ENCODE measurements around the gene WNT6. TPM values are rescaled to one million over a fixed set of nuclear protein-coding genes. Genes with fewer than 3 reads are reported as not detected.
A peak's percentile ranks its signal among the peaks of the same experiment; 100 is the strongest.

Gene WNT6
- polyA plus RNA-seq, 6 donors from 2014 or later = 0.44 to 0.79 (median 0.57) TPM; not detected in 2

DNA sequence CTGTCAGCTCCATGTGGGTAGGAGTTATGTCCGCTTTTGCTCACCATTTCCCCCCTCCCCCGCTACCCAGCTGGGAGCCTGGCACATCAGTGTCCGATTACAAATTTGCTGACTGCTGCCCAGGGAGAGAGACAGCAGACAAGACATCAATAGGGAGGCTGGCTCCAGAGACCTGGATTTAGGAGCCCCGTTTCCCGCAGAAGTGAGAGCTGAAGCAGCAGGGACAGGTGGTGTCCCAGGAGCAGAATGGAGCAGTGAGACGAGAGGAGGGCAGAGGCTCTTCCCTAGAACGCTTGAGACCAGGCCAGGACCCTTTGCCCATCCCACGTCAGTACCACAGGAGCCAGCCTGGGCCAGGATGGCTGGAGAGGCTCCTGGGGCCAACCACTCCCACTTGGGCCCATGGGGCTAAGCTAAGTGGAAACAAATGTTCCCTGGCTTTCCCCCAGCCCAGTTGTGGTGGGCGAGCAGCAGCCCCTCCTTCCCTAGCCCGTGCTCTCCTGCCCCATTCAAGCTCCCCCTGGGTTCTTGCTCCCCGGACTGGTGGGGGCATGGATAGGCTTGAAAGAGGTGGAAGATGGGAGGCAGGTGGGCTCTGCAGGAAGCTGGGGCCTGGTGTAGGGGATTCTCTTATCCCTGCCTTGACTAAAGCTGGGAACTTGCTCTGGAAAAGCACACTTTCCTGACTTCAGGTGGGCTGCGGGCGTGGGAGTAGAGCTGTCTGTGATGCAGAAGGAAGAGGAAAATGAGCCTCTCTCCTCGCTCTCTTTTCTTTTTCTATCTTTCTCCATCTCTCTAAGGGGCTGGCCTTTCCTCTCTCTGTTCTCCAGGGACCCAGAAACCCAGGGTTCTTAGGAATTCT is 4.1 kb upstream of the WNT6 start:
- H3K9me3 Mint-ChIP-seq = no peaks in the 10 kb centered on the region
- H3K27ac Mint-ChIP-seq = peak overlapping the region in 1 of 6 donors; percentile 65
- DNase-seq = no peak
- peak overlapping the region in 1 of 8 donors; percentile 22 for H3K4me3 Mint-ChIP-seq
- H3K27me3 Mint-ChIP-seq = peaks cover 76 to 86% (median 84%) of the 10 kb centered on the region in 3 donors
- peaks cover 0 to 6% of the 10 kb centered on the region in 2 donors for H3K36me3 Mint-ChIP-seq
- no peak for ATAC-seq (ENCODE audit: low read depth in 2 of 2)
- peaks cover 17 to 22% (median 18%) of the 10 kb centered on the region in 3 donors for H3K4me1 Mint-ChIP-seq

DNA sequence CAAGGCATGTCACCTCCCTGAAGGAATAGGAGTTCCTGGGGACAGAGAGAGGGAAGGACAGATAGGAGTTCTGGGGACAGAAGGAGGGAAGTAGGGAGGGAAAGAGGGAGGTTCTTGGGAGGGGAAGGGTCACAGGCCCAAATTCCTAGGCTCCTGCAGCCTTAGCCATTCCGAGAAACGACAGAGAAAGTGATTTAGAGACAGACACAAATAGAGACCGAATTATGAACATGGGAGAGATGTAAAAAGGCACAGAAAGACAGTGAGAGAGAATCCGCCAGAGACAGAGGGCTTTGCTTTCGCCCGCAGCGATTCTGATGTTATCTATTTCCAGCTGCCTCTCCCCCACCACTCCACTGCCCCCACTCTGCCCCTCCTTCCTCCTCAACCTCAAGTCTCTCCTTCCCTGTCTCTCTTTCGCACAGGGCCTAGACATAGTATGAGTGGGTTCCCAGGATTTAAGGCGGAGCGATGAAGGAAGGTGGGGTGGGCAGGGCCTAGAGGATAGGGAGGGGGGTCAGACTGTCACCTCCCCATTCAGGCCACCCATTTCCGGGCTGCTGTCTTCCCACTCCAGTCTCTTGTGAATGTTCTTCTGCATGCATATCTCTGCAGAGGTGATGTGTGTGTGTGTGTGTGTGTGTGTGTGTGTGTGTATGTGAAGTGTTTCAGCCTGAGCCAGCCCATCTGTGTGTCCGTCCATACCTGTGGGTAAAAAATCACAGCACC is 3.3 kb upstream of the WNT6 start:
- no peak for DNase-seq
- Mint-ChIP-seq H3K27ac (peak overlapping the region in 1 of 6 donors; percentile 85), H3K9me3 (no peaks in the 10 kb centered on the region), H3K4me1 (peaks cover 21 to 28% (median 24%) of the 10 kb centered on the region in 3 donors), H3K4me3 (peak overlapping the region in 1 of 8 donors; percentile 22), H3K36me3 (peaks cover 0 to 6% of the 10 kb centered on the region in 2 donors), H3K27me3 (peaks cover 77 to 85% (median 84%) of the 10 kb centered on the region in 3 donors)
- no peak for ATAC-seq (ENCODE audit: low read depth in 2 of 2)

- peaks cover 83 to 91% (median 88%) of the 10 kb centered on the region in 3 donors for H3K27me3 Mint-ChIP-seq
- H3K27ac Mint-ChIP-seq = no peak overlapping the region
- no peaks in the 10 kb centered on the region for H3K9me3 Mint-ChIP-seq
Observed at GRCh38 chr2:218856896-218857243, 2.7 kb upstream of the WNT6 start.

DNA sequence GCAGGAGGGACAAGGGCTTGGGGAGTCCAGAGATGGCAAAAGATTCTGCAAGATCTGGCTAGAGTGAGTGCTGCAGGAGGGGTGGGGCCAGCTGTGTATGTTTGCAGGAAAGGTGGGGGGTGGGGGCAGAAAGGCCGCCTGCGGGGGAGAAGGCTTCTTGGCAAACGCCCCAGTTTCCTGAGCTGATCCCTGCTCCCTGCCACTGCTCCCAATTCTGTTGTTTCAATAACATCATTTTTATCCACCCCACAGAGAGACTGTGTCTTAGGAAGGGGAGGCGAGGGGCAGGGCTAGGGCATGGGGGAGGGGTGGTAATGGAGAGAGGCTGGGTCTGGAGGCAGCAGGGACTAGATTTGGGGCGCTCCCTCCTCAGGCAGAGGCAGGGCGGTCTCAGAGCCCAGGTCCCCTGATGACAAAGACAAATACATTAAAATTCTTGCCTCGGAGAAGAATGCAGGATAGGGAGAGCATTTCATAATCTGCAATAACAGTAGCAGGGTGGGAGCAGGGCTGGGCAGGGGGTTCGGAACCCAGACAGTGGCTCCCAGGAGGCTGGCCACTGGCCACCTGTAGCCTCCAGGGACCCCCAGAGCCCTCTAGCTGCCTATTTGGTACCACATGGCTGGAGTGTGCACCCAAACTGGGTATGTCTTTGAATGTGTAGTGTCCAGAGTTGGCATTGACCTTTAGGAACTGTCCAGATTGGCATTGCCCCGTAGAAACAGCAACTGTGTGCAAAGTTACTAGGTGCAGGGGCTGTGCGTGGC is 2.1 kb upstream of the WNT6 start:
- H3K9me3 Mint-ChIP-seq = no peaks in the 10 kb centered on the region
- H3K27ac Mint-ChIP-seq = no peak overlapping the region
- peaks cover 84 to 95% (median 94%) of the 10 kb centered on the region in 3 donors for H3K27me3 Mint-ChIP-seq
- ATAC-seq (ENCODE audit: low read depth in 2 of 2) = no peak
- H3K36me3 Mint-ChIP-seq = peaks cover 0 to 6% of the 10 kb centered on the region in 2 donors
- peak overlapping the region in 1 of 8 donors; percentile 22 for H3K4me3 Mint-ChIP-seq
- no peak for DNase-seq
- peaks cover 24 to 33% (median 27%) of the 10 kb centered on the region in 3 donors for H3K4me1 Mint-ChIP-seq

More at GRCh38 chr2:218856896-218857243, 2.7 kb upstream of the WNT6 start:
- ATAC-seq (ENCODE audit: low read depth in 2 of 2) (no peak), DNase-seq (no peak)
- H3K4me3 Mint-ChIP-seq = no peak overlapping the region
- peaks cover 0 to 6% of the 10 kb centered on the region in 2 donors for H3K36me3 Mint-ChIP-seq
- peaks cover 24 to 32% (median 26%) of the 10 kb centered on the region in 3 donors for H3K4me1 Mint-ChIP-seq

GRCh38 chr2:218858138-218858445 is 1.5 kb upstream of the WNT6 start:
- H3K27me3 Mint-ChIP-seq = peaks cover 84 to 95% (median 94%) of the 10 kb centered on the region in 3 donors
- DNase-seq (no peak), ATAC-seq (ENCODE audit: low read depth in 2 of 2) (no peak)
- no peaks in the 10 kb centered on the region for H3K9me3 Mint-ChIP-seq
- peaks cover 24 to 31% (median 27%) of the 10 kb centered on the region in 3 donors for H3K4me1 Mint-ChIP-seq
- H3K4me3 Mint-ChIP-seq = peak overlapping the region in 3 of 8 donors; percentile 22 to 32 (median 30)
- H3K36me3 Mint-ChIP-seq = peaks cover 0 to 6% of the 10 kb centered on the region in 2 donors
- H3K27ac Mint-ChIP-seq = peak overlapping the region in 1 of 6 donors; percentile 74

GRCh38 chr2:218858671-218859555 is 692 bp upstream of the WNT6 start:
- peaks cover 0 to 6% of the 10 kb centered on the region in 2 donors for H3K36me3 Mint-ChIP-seq
- peak overlapping the region in 3 of 6 donors; percentile 24 to 52 (median 27) for H3K27ac Mint-ChIP-seq
- DNase-seq (no peak), ATAC-seq (ENCODE audit: low read depth in 2 of 2) (no peak)
- peaks cover 24 to 28% (median 27%) of the 10 kb centered on the region in 3 donors for H3K4me1 Mint-ChIP-seq
- H3K27me3 Mint-ChIP-seq = peaks cover 84 to 95% (median 94%) of the 10 kb centered on the region in 3 donors
- H3K9me3 Mint-ChIP-seq = no peaks in the 10 kb centered on the region
- H3K4me3 Mint-ChIP-seq = peak overlapping the region; percentile 62 to 90 (median 82)

- Mint-ChIP-seq H3K27ac (peak overlapping the region in 1 of 6 donors; percentile 84), H3K36me3 (peaks cover 0 to 6% of the 10 kb centered on the region in 2 donors), H3K9me3 (no peaks in the 10 kb centered on the region), H3K27me3 (peaks cover 75 to 95% (median 94%) of the 10 kb centered on the region in 3 donors), H3K4me3 (peak overlapping the region; percentile 64 to 89 (median 82)), H3K4me1 (peaks cover 24 to 28% (median 27%) of the 10 kb centered on the region in 3 donors)
- no peak for DNase-seq
- peak in 1 of 2 donors; percentile 13 for ATAC-seq (ENCODE audit: low read depth in 2 of 2)
Observed at GRCh38 chr2:218859988-218860831, 605 bp downstream of the WNT6 start.

DNA sequence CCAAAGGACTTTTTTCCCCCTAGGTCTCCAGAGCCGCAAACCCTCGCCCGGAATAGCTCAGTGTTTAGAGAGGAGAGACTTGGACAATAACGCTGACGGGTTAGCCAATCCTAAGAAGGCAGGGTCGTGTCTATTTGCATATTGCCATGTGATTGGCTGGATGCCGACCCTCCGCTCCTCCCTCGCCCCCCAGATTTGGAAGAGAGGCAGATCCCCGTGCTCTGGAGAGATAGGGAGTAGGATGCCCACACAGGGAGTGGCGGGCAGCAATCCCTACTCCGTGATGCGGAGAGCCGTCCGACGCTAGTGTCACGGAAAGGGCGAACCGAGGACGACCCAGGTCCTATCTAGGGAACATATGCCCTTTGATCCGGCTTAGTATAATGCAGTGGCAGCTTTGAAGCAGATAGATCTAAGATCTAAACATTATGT is 1.4 kb downstream of the WNT6 start:
- H3K9me3 Mint-ChIP-seq = no peaks in the 10 kb centered on the region
- H3K36me3 Mint-ChIP-seq = peaks cover 0 to 6% of the 10 kb centered on the region in 2 donors
- H3K4me3 Mint-ChIP-seq = peak overlapping the region in 6 of 8 donors; percentile 3 to 84 (median 64)
- DNase-seq = no peak
- peaks cover 24 to 28% (median 27%) of the 10 kb centered on the region in 3 donors for H3K4me1 Mint-ChIP-seq
- peaks cover 67 to 95% (median 92%) of the 10 kb centered on the region in 3 donors for H3K27me3 Mint-ChIP-seq
- peak; percentile 13 to 26 for ATAC-seq (ENCODE audit: low read depth in 2 of 2)
- H3K27ac Mint-ChIP-seq = no peak overlapping the region

GRCh38 chr2:218861645-218862318 is 2.2 kb downstream of the WNT6 start:
- Mint-ChIP-seq H3K4me3 (peak overlapping the region in 2 of 8 donors; percentile 48 to 64), H3K27ac (no peak overlapping the region), H3K9me3 (no peaks in the 10 kb centered on the region), H3K4me1 (peaks cover 24 to 28% (median 27%) of the 10 kb centered on the region in 3 donors), H3K27me3 (peaks cover 64 to 95% (median 92%) of the 10 kb centered on the region in 3 donors), H3K36me3 (peaks cover 0 to 6% of the 10 kb centered on the region in 2 donors)
- DNase-seq (no peak), ATAC-seq (ENCODE audit: low read depth in 2 of 2) (no peak)

- no peak overlapping the region for H3K27ac Mint-ChIP-seq
- no peak for DNase-seq
- no peak for ATAC-seq (ENCODE audit: low read depth in 2 of 2)
- peaks cover 0 to 6% of the 10 kb centered on the region in 2 donors for H3K36me3 Mint-ChIP-seq
- H3K27me3 Mint-ChIP-seq = peaks cover 60 to 94% (median 86%) of the 10 kb centered on the region in 3 donors
- no peaks in the 10 kb centered on the region for H3K9me3 Mint-ChIP-seq
- no peak overlapping the region for H3K4me3 Mint-ChIP-seq
- H3K4me1 Mint-ChIP-seq = peaks cover 24 to 27% (median 27%) of the 10 kb centered on the region in 3 donors
Observed at GRCh38 chr2:218863021-218863520, 3.5 kb downstream of the WNT6 start.

DNA sequence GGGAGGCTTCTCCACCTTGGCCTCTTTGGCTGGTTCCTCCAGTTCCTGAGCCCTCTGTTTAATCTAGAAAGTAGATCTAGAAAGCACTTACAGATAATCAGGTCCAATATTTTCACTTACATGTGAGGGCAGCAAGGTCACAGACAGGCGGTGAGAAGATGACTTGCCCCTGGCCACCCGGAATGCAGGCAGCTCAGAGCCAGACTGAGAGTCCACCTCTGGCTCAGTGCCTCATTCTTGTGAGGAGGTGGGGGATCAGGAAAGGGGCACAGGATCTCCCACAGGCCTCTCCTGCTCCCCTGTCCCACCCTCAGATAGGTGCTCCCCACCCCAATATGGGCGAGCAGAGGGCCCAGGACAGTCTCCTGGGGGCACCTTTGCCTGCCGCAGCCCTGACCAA is 5.8 kb downstream of the WNT6 start:
- H3K27ac Mint-ChIP-seq = no peak overlapping the region
- H3K4me3 Mint-ChIP-seq = no peak overlapping the region
- H3K9me3 Mint-ChIP-seq = no peaks in the 10 kb centered on the region
- no peak for DNase-seq
- peaks cover 0 to under 1% of the 10 kb centered on the region in 2 donors for H3K36me3 Mint-ChIP-seq
- H3K4me1 Mint-ChIP-seq = peaks cover 8 to 14% (median 11%) of the 10 kb centered on the region in 3 donors
- ATAC-seq (ENCODE audit: low read depth in 2 of 2) = no peak
- peaks cover 61 to 89% (median 67%) of the 10 kb centered on the region in 3 donors for H3K27me3 Mint-ChIP-seq

Data from naive B cell (primary cell).